Measurements from ENCODE around the gene DARS1.
A peak's percentile ranks its signal among the peaks of the same experiment; 100 is the strongest.

The DARS1 gene

GRCh38 chr2:135985018-135985825 is at the start of gene DARS1:
Gene DARS1 (minus strand): TSS chr2:135985626. CDS start chr2:135985468, 158 bp downstream.
- DNase-seq (ENCODE audit: low read depth) = peak; percentile 96
- peak within 1 kb of the TSS; percentile 90 for H3K4me3 ChIP-seq (ENCODE audit: low read depth, low read length)
- no peak for TF ChIP-seq CTCF (conservative IDR thresholded peaks at IDR 0.05; ENCODE audit: low read depth, low read length)

GRCh38 chr2:136034629-136035028 is 49.2 kb upstream of the DARS1 start:
- no peak for DNase-seq (ENCODE audit: low read depth)
- no peak for TF ChIP-seq CTCF (conservative IDR thresholded peaks at IDR 0.05; ENCODE audit: low read depth, low read length)
- no peak overlapping the region for H3K4me3 ChIP-seq (ENCODE audit: low read depth, low read length)

- H3K4me3 ChIP-seq (ENCODE audit: low read depth, low read length) = no peak overlapping the region
- no peak for TF ChIP-seq CTCF (conservative IDR thresholded peaks at IDR 0.05; ENCODE audit: low read depth, low read length)
- DNase-seq (ENCODE audit: low read depth) = no peak
These were observed 47.5 kb upstream of the DARS1 start for GRCh38 chr2:136032817-136033535.

GRCh38 chr2:136032192-136032591 is 46.8 kb upstream of the DARS1 start:
- no peak overlapping the region for H3K4me3 ChIP-seq (ENCODE audit: low read depth, low read length)
- TF ChIP-seq CTCF (conservative IDR thresholded peaks at IDR 0.05; ENCODE audit: low read depth, low read length) = no peak
- no peak for DNase-seq (ENCODE audit: low read depth)

- no peak overlapping the region for H3K4me3 ChIP-seq (ENCODE audit: low read depth, low read length)
- no peak for TF ChIP-seq CTCF (conservative IDR thresholded peaks at IDR 0.05; ENCODE audit: low read depth, low read length)
- DNase-seq (ENCODE audit: low read depth) = no peak
These were observed 46.3 kb upstream of the DARS1 start for GRCh38 chr2:136031711-136032110.

GRCh38 chr2:136030406-136030805 is 45.0 kb upstream of the DARS1 start:
- H3K4me3 ChIP-seq (ENCODE audit: low read depth, low read length) = no peak overlapping the region
- no peak for DNase-seq (ENCODE audit: low read depth)
- no peak for TF ChIP-seq CTCF (conservative IDR thresholded peaks at IDR 0.05; ENCODE audit: low read depth, low read length)

Data from choroid plexus epithelial cell (primary cell).